Suprapubic skin (tissue), 4 donors: ENCODE data around the gene STON2. TPM values are rescaled to one million over a fixed set of nuclear protein-coding genes. Genes with fewer than 3 reads are reported as not detected.
A peak's percentile ranks its signal among the peaks of the same experiment; 100 is the strongest.

Source experiments
- DNase-seq, 2 donors: peaks; one replicate each; pipeline ENCODE4 v3.0.0-alpha.2; 2019; ENCODE audit warnings: low spot score in 2 of 2
- H3K27ac ChIP-seq: fragments of 200-600 bp; sonication (generic); one replicate; pipeline ENCODE4 v1.5.1; 2019
- H3K27me3 ChIP-seq: fragments of 200-600 bp; sonication (generic); one replicate; pipeline ENCODE4 v1.5.1; 2019
- H3K36me3 ChIP-seq: fragments of 200-600 bp; sonication (generic); one replicate; pipeline ENCODE4 v1.5.1; 2019
- H3K4me1 ChIP-seq: fragments of 200-600 bp; sonication (generic); one replicate; pipeline ENCODE4 v1.5.1; 2019
- H3K4me3 ChIP-seq: fragments of 200-600 bp; sonication (generic); one replicate; pipeline ENCODE4 v1.5.1; 2019; ENCODE audit warnings: mild to moderate bottlenecking
- H3K9me3 ChIP-seq: fragments of 200-600 bp; sonication (generic); one replicate; pipeline ENCODE4 v1.5.1; 2019
- EP300 ChIP-seq: sonication (generic); formaldehyde crosslinking; IDR thresholded peaks from one replicate; pipeline ENCODE4 v1.6.1; 2017; ENCODE audit warnings: antibody characterized with exemption
- POLR2A ChIP-seq, 2 donors: fragments of 450-650 bp; IDR thresholded peaks; one replicate each; pipeline ENCODE4 v1.6.1; 2017; ENCODE audit warnings: antibody characterized with exemption in 2 of 2, mild to moderate bottlenecking in 2 of 2, moderate library complexity in 2 of 2
- POLR2AphosphoS5 ChIP-seq, 3 donors: sonication (generic); formaldehyde crosslinking; IDR thresholded peaks; one replicate each; pipeline ENCODE4 v1.6.1; 2017; ENCODE audit warnings: antibody characterized with exemption in 3 of 3
- WGBS: methylation state at CpG from one replicate; pipeline ENCODE4 v1.1.5; 2018; 5-methylcytosine and 5-hydroxymethylcytosine counted together
- total RNA-seq, 4 donors: library from RNA; depleted of rRNA; stranded (reverse); fragments of >200 nt; gene quantifications; one replicate each; pipeline ENCODE4 v1.1.0, GENCODE V29; 2016
- TF ChIP-seq, protein P1 (sequence below), 2 donors: fragments of 200-600 bp in 1 of 2; fragments of 450-650 bp in 1 of 2; sonication (generic) in 1 of 2; IDR thresholded peaks; one replicate each; pipeline ENCODE4 v1.5.1; 2016 to 2019; ENCODE audit warnings: antibody characterized with exemption in 2 of 2, mild to moderate bottlenecking in 1 of 2, moderate library complexity in 1 of 2

STON2 gene
- total RNA-seq, 4 donors from 2014 or later, result 19.1 to 39.5 (median 22.8) TPM

DNA sequence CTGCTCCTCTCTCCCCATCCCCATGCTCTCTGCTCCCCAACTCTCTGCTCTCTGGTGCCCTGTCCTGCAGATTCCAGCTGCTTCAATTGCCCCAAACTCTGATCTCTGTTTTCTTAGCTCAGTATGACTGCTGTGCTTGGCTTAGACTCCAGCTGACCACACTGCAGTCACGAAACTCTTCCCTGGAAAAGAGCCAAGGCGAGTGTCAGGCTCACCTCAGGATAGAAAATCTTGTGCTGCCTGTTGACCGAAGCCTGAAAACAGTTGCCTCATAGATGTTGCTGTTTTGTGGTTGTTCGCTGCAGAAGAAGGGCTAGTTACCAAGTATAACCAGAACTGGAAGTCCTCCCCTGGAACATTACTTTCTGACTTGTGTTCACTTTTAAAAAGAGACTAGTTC, 6.7 kb upstream of the STON2 start:
- Histone ChIP-seq H3K27me3 (no peaks in the 10 kb centered on the region), H3K27ac (no peak overlapping the region), H3K9me3 (no peaks in the 10 kb centered on the region), H3K4me3 (no peak overlapping the region), H3K4me1 (peaks cover 18% of the 10 kb centered on the region), H3K36me3 (no peaks in the 10 kb centered on the region)
- WGBS, result 51% methylated on average over 4 of the region's 4 CpGs
- TF ChIP-seq POLR2A (IDR thresholded peaks at IDR 0.05) (no peak), POLR2AphosphoS5 (IDR thresholded peaks at IDR 0.05) (peak in 1 of 3 donors; percentile 39), EP300 (no peak)
- TF ChIP-seq, protein P1, sequence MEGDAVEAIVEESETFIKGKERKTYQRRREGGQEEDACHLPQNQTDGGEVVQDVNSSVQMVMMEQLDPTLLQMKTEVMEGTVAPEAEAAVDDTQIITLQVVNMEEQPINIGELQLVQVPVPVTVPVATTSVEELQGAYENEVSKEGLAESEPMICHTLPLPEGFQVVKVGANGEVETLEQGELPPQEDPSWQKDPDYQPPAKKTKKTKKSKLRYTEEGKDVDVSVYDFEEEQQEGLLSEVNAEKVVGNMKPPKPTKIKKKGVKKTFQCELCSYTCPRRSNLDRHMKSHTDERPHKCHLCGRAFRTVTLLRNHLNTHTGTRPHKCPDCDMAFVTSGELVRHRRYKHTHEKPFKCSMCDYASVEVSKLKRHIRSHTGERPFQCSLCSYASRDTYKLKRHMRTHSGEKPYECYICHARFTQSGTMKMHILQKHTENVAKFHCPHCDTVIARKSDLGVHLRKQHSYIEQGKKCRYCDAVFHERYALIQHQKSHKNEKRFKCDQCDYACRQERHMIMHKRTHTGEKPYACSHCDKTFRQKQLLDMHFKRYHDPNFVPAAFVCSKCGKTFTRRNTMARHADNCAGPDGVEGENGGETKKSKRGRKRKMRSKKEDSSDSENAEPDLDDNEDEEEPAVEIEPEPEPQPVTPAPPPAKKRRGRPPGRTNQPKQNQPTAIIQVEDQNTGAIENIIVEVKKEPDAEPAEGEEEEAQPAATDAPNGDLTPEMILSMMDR (IDR thresholded peaks at IDR 0.05), result no peak
- DNase-seq, result peak in 1 of 2 donors; percentile 75

DNA sequence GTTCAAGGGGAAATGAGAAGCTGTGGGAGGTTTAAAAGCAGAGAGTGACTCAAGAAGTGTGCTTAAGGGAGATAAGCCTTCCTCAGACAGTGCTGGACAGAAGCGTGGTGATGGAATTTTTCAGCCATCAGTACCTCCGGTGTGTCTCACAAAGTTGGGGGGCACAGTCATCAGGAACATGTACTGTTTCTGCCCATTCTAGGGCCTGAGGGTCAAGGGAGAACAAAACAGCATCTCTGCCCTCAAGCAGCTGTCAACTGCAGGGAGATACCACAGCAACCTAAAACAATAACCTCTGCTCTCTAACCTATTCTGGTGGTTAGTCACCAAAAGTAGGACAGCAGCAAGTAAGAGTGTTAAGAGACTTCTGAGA, 2.0 kb upstream of the STON2 start:
- peak overlapping the region; percentile 89 for H3K27ac ChIP-seq

DNA sequence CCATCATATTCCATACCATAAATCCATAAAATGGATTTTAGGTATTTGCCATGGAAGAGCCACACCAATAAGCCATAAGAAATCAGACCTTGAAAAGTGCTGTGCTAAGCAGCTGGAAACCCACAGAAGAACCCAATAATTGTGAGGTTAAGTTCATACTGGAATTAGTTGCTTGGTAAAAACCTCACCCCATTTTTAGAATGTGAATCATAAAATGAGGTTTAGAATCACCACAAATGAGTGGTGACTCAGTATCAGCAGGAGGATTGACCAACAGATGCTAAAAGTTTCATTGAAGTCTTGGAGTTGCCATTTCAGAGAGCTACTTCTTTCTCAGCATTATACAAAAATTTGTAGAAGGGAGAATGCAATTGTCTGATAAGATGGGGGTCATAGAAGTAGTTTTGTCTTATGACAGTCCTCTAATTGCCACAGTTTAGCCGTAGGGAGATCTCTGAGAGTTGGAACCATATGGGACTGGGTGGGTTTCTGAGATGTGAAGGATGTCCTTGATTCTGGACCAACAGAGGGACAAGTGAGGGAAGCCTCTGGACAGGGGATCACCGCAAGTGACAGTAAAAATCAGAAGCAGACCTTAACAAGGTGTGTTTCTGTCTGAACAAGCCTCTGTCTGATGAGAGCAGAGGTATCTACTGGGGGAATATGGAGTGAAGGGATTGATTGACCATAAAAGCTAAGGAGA, 1.4 kb upstream of the STON2 start:
- no peak for TF ChIP-seq POLR2A (IDR thresholded peaks at IDR 0.05)
- TF ChIP-seq POLR2AphosphoS5 (IDR thresholded peaks at IDR 0.05), result peak in 1 of 3 donors; percentile 15
- no peak for TF ChIP-seq EP300
- TF ChIP-seq, protein P1 (IDR thresholded peaks at IDR 0.05), result no peak
- no peaks in the 10 kb centered on the region for H3K9me3 ChIP-seq
- H3K27ac ChIP-seq, result peak overlapping the region; percentile 89
- H3K36me3 ChIP-seq, result no peaks in the 10 kb centered on the region
- no peaks in the 10 kb centered on the region for H3K27me3 ChIP-seq
- H3K4me3 ChIP-seq, result no peak overlapping the region
- no peak for DNase-seq
- 83% methylated on average over 2 of the region's 2 CpGs for WGBS
- H3K4me1 ChIP-seq, result peaks cover 45% of the 10 kb centered on the region

More for the DNA sequence above, 2.0 kb upstream of the STON2 start:
- DNase-seq, result no peak
- Histone ChIP-seq H3K4me3 (no peak overlapping the region), H3K9me3 (no peaks in the 10 kb centered on the region), H3K36me3 (no peaks in the 10 kb centered on the region), H3K27me3 (no peaks in the 10 kb centered on the region), H3K4me1 (peaks cover 49% of the 10 kb centered on the region)
- no peak for TF ChIP-seq POLR2A (IDR thresholded peaks at IDR 0.05)
- TF ChIP-seq, protein P1 (IDR thresholded peaks at IDR 0.05), result no peak
- WGBS, result 70% methylated on average over 2 of the region's 2 CpGs

DNA sequence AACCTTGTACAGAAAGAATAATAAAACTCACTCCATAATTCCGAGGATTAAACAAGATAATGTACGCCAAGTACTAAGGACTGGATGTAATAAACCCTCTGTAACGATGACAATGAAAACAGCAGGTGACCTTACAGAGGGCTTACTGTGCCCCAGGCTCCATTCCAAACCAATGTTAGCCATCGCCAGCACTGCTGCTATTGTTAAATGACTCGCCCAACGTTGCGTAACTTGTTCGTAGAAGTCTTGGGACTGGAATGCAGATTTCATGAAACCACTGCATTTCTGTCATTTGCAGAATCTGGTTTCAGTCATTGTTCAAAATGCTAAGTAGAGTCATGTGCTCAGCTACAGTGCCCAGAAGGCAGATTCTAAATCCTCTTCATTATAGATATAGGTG, 728 bp upstream of the STON2 start:
- TF ChIP-seq, protein P1 (IDR thresholded peaks at IDR 0.05), result no peak
- peak; percentile 43 to 98 (median 87) for TF ChIP-seq POLR2AphosphoS5 (IDR thresholded peaks at IDR 0.05)
- H3K27me3 ChIP-seq, result no peaks in the 10 kb centered on the region
- H3K36me3 ChIP-seq, result no peaks in the 10 kb centered on the region
- peaks cover 44% of the 10 kb centered on the region for H3K4me1 ChIP-seq
- H3K4me3 ChIP-seq, result no peak overlapping the region
- 47% methylated on average over 8 of the region's 8 CpGs for WGBS
- peak; percentile 92 to 94 for DNase-seq
- peak overlapping the region; percentile 89 for H3K27ac ChIP-seq
- H3K9me3 ChIP-seq, result no peaks in the 10 kb centered on the region

DNA sequence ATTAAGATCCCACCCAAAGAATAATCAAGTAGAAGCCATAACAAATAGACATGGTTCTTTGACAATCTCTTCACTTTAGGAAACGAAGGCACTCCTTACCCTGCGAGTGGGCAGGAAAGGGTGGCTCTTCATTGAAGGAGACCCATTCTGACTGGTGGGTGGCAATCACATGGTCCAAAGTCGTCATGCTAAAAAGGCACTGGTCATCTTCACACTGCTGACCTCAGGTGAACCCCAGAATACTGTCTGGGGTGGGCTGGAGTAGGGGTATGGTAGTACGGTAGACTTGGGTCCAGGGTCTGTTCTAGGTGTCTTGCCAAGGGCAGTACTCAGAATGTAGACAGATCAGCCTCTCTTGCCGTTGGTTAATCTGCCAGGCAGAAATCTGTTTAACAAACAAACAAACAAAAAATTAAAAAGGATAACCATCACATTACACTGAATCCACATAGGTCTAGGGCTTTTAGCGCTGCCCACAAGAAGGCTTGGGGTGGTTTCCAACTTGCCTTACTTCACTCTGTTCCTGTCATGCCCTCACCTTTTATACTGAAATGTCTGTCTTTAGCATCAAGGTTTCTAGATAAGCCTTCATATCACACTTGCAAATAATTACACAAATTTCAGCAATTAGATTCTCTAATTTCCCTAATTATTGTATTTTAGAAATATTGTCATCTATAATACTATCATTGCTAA, 1.8 kb downstream of the STON2 start:
- no peak overlapping the region for H3K27ac ChIP-seq
- no peaks in the 10 kb centered on the region for H3K9me3 ChIP-seq
- peaks cover 47% of the 10 kb centered on the region for H3K4me1 ChIP-seq
- no peaks in the 10 kb centered on the region for H3K36me3 ChIP-seq
- H3K4me3 ChIP-seq, result no peak overlapping the region
- WGBS, result 75% methylated on average over 6 of the region's 6 CpGs
- TF ChIP-seq, protein P1 (IDR thresholded peaks at IDR 0.05), result no peak
- TF ChIP-seq POLR2A (IDR thresholded peaks at IDR 0.05) (no peak), POLR2AphosphoS5 (IDR thresholded peaks at IDR 0.05) (no peak), EP300 (no peak)
- no peaks in the 10 kb centered on the region for H3K27me3 ChIP-seq
- no peak for DNase-seq
